ENCODE results near the gene OR8H1. TPM values are rescaled to one million over a fixed set of nuclear protein-coding genes. Genes with fewer than 3 reads are reported as not detected.

OR8H1 gene
- polyA plus RNA-seq (ENCODE audit: insufficient read length): not detected

GRCh38 chr11:56292154-56292553 lies at the start of gene OR8H1:
TSS of gene OR8H1 (minus strand) at chr11:56292254. CDS start at chr11:56291062, 1,192 bp downstream.
- no peak for DNase-seq

- no peak for DNase-seq
These were observed 48.2 kb upstream of the OR8H1 start for GRCh38 chr11:56340289-56340688.

- no peak for DNase-seq
These were observed 41.1 kb upstream of the OR8H1 start for GRCh38 chr11:56333156-56333555.

- DNase-seq: no peak
These were observed 39.9 kb upstream of the OR8H1 start for GRCh38 chr11:56331861-56332491.

- no peak for DNase-seq
These were observed 22.8 kb upstream of the OR8H1 start, which contains the start of gene OR8K3 for GRCh38 chr11:56314844-56315243. TSS of gene OR8K3 (plus strand) at chr11:56315144. CDS start at chr11:56318307, 3,163 bp downstream.

GRCh38 chr11:56307836-56308235 lies 15.8 kb upstream of the OR8H1 start:
- DNase-seq: no peak

- DNase-seq: no peak
These were observed 4.8 kb upstream of the OR8H1 start for GRCh38 chr11:56296898-56297297.

- DNase-seq: no peak
These were observed 18.2 kb downstream of the OR8H1 start, which contains the start of gene OR5T1 for GRCh38 chr11:56273854-56274253. TSS of gene OR5T1 (plus strand) at chr11:56274154. CDS start at chr11:56275639, 1,485 bp downstream.

- no peak for DNase-seq
These were observed 21.0 kb downstream of the OR8H1 start for GRCh38 chr11:56271092-56271491.

GRCh38 chr11:56251954-56252353 lies 40.1 kb downstream of the OR8H1 start, which contains the start of gene OR5T3:
TSS of gene OR5T3 (plus strand) at chr11:56252254. CDS start at chr11:56252254, 0 bp downstream.
- DNase-seq: no peak

Other genes with a start within 250 kb of the OR8H1 start
- gene OR8I2, start 198.9 kb downstream of the OR8H1 start, polyA plus RNA-seq (ENCODE audit: insufficient read length): not detected
- not detected for gene OR8H2, start 188.6 kb downstream of the OR8H1 start, polyA plus RNA-seq (ENCODE audit: insufficient read length)
- gene OR8H3, start 169.9 kb downstream of the OR8H1 start, polyA plus RNA-seq (ENCODE audit: insufficient read length): not detected
- not detected for gene OR8J3, start 152.1 kb downstream of the OR8H1 start, polyA plus RNA-seq (ENCODE audit: insufficient read length)
- gene OR8K5, start 131.9 kb downstream of the OR8H1 start, polyA plus RNA-seq (ENCODE audit: insufficient read length): not detected
- gene OR5J2, start 115.6 kb downstream of the OR8H1 start, polyA plus RNA-seq (ENCODE audit: insufficient read length): not detected
- gene OR5T2, start 58.0 kb downstream of the OR8H1 start, polyA plus RNA-seq (ENCODE audit: insufficient read length): not detected
- gene OR5T3, start 40.0 kb downstream of the OR8H1 start, polyA plus RNA-seq (ENCODE audit: insufficient read length): not detected
- not detected for gene OR5T1, start 18.1 kb downstream of the OR8H1 start, polyA plus RNA-seq (ENCODE audit: insufficient read length)
- gene OR8K3, start 22.9 kb upstream of the OR8H1 start, polyA plus RNA-seq (ENCODE audit: insufficient read length): not detected
- gene OR8K1, start 53.8 kb upstream of the OR8H1 start, polyA plus RNA-seq (ENCODE audit: insufficient read length): not detected
- not detected for gene OR8J1, start 62.0 kb upstream of the OR8H1 start, polyA plus RNA-seq (ENCODE audit: insufficient read length)
- not detected for gene OR8U1, start 83.4 kb upstream of the OR8H1 start, polyA plus RNA-seq (ENCODE audit: insufficient read length)
- gene OR5AL1, start 120.4 kb upstream of the OR8H1 start, polyA plus RNA-seq (ENCODE audit: insufficient read length): not detected
- gene OR5M3, start 181.1 kb upstream of the OR8H1 start, polyA plus RNA-seq (ENCODE audit: insufficient read length): not detected
- gene OR5M8, start 199.1 kb upstream of the OR8H1 start, polyA plus RNA-seq (ENCODE audit: insufficient read length): not detected